ENCODE results near the gene TMEM178B.
"Not testable (repeated sequence)": the region's sequence is repeated elsewhere in the genome, so short reads cannot be mapped to it uniquely, and the experiment has no call there.

The TMEM178B gene

GRCh38 chr7:141073641-141074161 is at the start of gene TMEM178B:
TMEM178B (plus strand) TSS chr7:141074064.
- DNase-seq: peak; percentile 15

- no peak for DNase-seq
Observed at GRCh38 chr7:141024668-141025067, 49.2 kb upstream of the TMEM178B start.

DNA sequence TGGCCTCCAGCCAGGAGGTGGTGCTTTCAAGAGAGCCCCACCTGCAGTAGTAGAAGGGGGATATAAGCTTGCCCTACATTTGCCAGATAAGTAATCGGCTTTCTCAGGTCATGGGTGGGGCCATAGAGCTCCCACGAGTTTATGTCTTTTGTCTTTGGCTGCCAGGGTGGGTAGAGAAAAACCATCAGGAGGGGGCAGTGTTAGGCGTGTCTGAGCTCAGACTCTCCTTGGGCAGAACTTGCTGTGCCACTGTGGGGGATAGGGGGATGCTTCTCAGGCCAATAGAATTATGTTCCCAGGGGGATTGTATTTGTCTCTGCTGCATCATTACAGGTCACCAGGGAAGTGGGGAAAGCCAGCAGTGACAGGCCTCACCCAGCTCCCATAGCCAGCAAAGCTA is 46.8 kb upstream of the TMEM178B start:
- DNase-seq: no peak

- DNase-seq: no peak
Observed at GRCh38 chr7:141028767-141029166, 45.1 kb upstream of the TMEM178B start.

GRCh38 chr7:141032539-141033323 is 41.1 kb upstream of the TMEM178B start:
- not testable (repeated sequence) for DNase-seq

DNA sequence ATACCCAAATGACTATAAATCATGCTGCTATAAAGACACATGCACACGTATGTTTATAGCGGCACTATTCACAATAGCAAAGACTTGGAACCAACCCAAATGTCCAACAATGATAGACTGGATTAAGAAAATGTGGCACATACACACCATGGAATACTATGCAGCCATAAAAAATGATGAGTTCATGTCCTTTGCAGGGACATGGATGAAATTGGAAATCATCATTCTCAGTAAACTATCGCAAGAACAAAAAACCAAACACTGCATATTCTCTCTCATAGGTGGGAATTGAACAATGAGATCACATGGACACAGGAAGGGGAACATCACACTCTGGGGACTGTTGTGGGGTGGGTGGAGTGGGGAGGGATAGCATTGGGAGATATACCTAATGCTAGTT is 35.8 kb upstream of the TMEM178B start:
- not testable (repeated sequence) for DNase-seq

DNA sequence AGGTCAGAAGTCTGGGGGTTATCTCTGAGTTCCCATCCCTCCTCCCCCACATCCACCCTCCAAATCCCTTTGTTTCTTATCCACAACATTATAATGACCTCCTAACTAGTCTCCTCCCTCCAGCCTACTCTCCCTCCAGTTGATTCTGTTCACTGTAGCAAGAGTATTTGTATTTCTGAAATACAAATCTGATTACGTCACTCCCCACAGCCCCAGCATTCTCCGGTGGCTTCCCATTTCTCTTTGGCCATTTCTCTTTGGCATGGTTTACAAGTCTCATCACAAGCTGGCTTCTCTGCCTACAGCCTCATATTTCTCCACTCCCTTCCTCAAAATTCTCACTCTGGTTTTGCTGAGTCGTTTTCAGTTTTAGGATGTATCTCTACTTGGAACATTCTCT is 34.5 kb upstream of the TMEM178B start:
- peak; percentile 64 for DNase-seq

DNA sequence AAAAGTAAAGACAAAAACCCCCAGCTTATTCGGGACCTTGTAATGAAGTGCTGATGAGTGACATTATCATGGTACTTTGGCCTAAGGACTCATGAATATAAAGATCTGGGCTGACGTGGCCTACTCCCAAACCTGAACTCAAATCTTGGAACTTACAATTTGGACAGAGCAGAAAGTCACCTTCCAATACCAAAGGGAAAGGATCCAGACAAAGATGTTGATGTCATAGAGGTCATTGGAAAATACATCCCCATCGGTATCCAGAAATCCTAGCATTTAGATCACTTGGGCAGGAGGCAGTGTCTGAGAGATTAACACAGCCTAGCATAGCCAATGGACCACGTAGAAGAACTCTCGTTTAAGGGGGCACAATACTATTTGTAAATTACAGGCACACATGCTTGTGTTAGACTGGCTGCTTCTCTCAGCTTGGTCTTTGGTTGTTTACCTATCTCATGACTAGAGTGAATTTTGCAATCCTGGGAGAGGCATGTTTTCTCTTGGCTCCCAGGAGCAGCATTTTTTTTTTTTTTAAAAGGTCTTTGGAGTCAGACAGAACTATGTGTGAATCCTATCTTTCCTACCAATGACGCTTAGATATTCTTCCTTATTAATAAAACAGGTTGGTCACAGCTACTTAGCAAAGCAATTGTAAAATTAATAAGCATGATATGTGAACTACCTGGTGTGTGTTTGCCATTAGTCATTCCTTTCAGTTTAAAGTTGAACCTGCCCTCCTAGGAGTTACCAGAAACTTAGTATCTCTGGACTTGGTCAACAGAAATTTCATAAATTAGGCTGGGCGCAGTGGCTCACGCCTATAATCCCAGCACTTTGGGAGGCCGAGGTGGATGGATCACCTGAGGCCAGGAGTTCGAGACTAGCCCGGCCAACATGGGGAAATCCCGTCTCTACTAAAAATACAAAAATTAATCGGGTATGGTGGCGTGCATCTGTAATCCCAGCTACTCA is 31.4 kb upstream of the TMEM178B start:
- DNase-seq: peak; percentile 44

DNA sequence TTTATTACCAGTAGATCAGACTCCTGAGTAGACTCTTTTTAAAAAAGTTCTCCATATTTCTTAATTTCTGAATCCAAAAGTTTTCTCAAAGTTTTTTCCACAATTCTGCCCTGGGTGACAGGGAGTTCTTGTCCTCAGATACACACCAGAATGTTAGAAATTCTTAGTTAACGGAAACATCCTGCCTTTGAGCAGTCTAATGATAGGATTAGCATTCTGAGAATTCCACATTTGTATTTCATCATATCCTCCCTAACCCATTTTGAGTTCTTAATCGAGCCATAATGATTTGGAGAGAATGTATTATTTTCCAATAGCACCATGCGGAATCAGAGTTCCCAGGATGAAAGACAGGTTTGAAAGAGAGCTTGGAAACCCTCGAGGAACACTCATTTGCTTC is 30.2 kb upstream of the TMEM178B start:
- peak; percentile 62 for DNase-seq

DNA sequence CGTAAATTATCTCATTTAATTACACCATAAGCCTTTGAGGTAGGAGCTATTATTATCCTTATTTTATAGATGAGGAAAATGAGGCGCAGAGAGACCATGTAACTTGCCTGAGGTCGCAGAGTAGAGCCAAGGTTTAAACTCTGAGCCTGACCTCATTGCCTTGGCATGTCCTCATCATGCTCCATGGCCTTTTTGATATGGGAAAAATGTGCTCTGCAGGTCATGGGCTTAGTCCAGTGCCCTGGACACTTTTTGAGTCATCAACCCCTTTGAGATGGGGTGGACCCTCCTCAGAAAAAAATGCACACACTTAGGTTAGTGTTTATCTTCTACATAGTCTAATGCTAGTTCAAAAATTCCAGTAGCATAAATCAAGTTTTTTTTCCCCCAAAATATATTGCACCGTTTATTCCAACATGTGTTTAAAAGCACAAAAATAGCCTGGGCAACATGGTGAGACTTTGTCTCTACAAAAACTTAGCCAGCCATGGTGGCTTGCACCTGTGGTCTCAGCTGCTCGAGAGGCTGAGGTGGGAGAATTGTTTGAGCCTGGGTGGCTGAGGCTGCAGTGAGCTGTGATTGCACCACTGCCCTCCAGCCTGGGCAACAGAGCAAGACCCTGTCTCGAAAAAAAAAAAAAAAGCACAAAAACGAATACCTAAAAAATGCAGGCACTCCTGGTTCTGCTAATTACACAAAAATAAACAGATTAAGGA is 28.6 kb upstream of the TMEM178B start:
- peak; percentile 93 for DNase-seq

- DNase-seq: peak; percentile 91
Observed at GRCh38 chr7:141045842-141046620, 27.8 kb upstream of the TMEM178B start.

- DNase-seq: peak; percentile 74
Observed at GRCh38 chr7:141053626-141054025, 20.2 kb upstream of the TMEM178B start.

DNA sequence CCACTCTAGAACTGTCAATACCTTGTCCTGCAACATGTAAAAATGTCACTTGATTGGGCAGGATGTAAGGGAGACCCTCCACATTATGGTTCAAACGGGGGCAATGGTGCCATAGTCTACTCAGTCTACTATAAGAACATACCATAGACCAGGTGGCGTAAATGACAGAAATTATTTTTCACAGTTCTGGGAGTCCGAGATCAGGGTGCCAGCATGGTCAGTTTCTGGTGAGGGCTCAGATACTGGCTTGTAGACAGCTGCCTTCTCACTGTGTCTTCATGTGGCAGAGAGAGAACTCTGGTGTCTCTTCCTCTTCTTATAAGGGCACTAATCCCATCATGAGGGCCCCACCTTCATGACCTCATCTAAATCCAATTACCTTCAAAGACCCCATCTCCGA is 18.7 kb upstream of the TMEM178B start:
- DNase-seq: no peak

DNA sequence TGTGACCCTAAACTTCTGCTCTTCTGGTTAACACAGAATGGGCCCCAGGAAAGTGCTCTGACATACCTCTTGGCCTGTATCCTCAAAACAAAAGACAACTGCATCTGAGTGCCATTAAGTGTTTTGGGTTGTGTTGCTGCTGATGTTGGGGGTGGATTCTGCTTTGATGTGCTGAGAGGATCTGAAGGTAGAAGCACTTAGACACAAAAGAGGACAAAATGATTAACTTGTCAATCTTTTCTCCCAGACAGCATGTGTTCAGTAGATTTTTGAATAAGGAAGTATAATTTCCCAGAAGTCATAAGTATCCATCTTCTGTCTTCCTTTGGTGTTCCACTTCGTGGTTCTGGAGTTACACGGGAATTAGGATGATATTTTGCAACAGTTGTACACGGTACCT is 16.1 kb upstream of the TMEM178B start:
- DNase-seq: no peak

DNA sequence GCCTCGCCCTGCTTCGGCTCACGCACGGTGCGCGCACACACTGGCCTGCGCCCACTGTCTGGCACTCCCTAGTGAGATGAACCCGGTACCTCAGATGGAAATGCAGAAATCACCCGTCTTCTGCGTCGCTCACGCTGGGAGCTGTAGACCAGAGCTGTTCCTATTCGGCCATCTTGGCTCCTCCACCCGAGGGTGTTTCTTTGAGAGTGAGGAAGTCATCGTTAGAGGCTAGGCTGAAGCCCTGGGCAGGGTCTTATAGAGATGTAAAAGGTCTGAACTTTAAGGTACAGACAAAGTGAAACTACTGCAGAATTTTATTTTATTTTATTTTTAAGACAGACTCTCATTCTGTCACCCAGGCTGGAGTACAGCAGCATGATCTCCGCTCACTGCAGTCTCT is 6.0 kb upstream of the TMEM178B start:
- not testable (repeated sequence) for DNase-seq

DNA sequence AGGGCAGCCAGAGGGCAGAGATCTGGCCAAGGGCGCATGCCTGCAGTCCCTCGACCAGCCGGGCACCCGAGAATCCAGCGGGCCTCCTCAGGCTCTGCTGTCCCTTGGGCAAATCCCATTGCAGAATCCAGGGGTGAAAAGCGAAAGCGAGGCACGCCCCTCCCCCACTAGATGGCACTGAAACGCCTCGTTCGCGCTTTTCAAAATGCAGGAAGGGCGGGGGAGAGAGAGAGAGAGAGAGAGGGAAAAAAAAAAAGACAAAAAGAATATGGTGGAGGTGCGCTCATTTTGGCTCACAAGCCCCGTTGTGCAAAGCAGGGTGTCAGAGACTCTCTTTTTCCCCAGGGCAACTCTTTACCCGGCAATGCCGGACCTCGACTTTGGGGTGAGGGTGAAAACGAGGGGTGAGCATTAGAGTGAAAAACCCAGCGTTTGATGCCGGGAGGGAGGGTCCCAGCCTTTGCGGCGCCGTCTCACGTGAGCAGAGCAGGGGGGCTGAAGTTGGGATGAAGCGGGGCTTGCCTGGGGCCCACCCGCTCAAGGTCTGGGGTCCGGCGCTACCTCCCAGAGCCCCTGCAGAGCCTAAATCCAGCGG is 2.5 kb upstream of the TMEM178B start:
- DNase-seq: peak; percentile 62

GRCh38 chr7:141071855-141072547 is 1.9 kb upstream of the TMEM178B start:
- peak; percentile 19 for DNase-seq

GRCh38 chr7:141072548-141073172 is 1.2 kb upstream of the TMEM178B start:
- DNase-seq: peak; percentile 84

DNA sequence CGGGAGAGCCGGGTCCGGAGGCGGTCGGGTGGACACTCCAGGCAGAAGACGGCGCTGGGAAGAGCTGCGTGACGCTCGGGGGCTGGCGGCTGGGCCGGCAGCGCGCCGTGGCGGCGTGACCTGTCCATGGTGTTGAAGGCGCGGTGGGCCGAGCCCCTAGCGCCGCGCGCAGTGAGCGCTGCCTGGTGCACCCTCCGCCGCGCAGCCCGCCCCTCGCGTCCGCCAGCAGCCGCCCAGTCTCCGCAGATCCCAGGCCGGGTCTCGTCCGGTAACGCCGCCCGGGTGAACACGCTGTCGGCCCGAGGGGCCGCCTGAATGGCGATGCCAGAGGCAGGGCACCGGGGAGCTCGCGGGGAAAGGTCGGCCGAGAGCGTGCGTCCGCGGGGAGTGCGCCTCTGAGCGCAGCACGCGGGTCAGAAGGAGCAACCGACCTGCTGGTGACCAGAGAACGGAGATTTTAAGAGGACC is 657 bp upstream of the TMEM178B start:
- peak; percentile 58 for DNase-seq
